PC-3 (cell line): ENCODE measurements around the gene CYP11A1.

Experiments
- EZH2 ChIP-seq: fragments of 300-600 bp; sonication (generic); IDR thresholded peaks from one replicate; pipeline ENCODE4 v1.6.1; 2017; ENCODE audit warnings: antibody characterized with exemption, mild to moderate bottlenecking, low read length; ENCODE audit not compliant: unreplicated experiment
- TF ChIP-seq, protein P1 (sequence below): fragments of 300-600 bp; sonication (generic); conservative IDR thresholded peaks from 2 replicates; pipeline ENCODE4 v1.5.1; 2017; ENCODE audit warnings: antibody characterized with exemption, low read depth, mild to moderate bottlenecking, low read length

DNA sequence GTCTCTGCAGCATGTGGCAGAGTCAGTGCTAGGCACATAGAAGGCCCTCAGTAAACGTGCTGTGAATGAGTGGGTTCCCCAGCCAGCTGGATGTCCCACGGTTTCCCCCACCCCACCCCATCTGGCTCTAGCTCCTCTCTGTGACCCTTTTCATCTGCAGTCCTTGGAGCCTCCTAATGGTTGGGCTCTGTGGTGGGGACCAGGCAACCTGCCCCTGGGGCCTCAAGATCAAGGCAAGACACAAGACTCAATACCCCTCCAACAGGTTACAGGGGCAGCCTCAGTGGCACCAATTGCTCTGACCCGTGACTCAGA is 17.1 kb upstream of the CYP11A1 start:
- TF ChIP-seq, protein P1, sequence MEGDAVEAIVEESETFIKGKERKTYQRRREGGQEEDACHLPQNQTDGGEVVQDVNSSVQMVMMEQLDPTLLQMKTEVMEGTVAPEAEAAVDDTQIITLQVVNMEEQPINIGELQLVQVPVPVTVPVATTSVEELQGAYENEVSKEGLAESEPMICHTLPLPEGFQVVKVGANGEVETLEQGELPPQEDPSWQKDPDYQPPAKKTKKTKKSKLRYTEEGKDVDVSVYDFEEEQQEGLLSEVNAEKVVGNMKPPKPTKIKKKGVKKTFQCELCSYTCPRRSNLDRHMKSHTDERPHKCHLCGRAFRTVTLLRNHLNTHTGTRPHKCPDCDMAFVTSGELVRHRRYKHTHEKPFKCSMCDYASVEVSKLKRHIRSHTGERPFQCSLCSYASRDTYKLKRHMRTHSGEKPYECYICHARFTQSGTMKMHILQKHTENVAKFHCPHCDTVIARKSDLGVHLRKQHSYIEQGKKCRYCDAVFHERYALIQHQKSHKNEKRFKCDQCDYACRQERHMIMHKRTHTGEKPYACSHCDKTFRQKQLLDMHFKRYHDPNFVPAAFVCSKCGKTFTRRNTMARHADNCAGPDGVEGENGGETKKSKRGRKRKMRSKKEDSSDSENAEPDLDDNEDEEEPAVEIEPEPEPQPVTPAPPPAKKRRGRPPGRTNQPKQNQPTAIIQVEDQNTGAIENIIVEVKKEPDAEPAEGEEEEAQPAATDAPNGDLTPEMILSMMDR, result no peak
- TF ChIP-seq EZH2, result no peak
